Lower leg skin (tissue), 3 donors: ENCODE data around the gene PTCD2.

Source experiments
- CTCF ChIP-seq, 3 donors: fragments of 450-650 bp; IDR thresholded peaks; one replicate each; pipeline ENCODE4 v1.5.1; 2016; ENCODE audit warnings: antibody characterized with exemption in 3 of 3, mild to moderate bottlenecking in 3 of 3, moderate library complexity in 2 of 3
- POLR2A ChIP-seq, 2 donors: fragments of 450-650 bp; IDR thresholded peaks; one replicate each; pipeline ENCODE4 v1.6.1; 2016 to 2017; ENCODE audit warnings: antibody characterized with exemption in 2 of 2, mild to moderate bottlenecking in 1 of 2, moderate library complexity in 1 of 2

DNA sequence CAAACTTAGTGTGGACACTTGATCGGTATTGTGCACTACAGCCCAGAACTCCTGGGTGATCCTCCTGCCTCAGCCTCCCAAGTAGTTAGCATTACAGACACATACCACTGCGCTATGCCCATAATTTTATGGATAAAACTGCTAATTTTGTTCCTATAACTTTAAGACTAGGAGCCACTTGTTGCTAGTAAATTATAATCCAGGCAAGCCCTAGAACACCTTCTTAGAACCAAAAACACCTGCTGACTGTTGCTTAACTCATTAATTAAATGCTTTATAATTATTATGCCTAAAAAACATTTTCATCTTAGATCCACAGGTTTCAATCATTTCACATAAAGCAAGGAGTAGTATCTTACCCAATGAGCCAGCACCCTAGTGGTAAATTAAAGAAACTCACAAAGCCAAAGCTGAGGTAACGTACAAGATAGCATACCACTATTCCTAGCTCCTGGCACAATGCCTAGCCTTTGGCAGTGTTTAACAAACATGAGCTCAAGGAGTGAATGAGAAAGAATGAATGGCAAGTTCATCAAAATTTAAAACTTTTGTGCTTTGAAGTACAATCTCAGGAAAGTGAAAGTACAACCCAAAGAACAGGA lies 5.5 kb upstream of the PTCD2 start:
- TF ChIP-seq CTCF (IDR thresholded peaks at IDR 0.05) (no peak), POLR2A (IDR thresholded peaks at IDR 0.05) (no peak)
